RWPE1 (cell line): ENCODE data around the gene INTS6L.

Experiments
- CTCF ChIA-PET: fragments of 350-600 bp; sonication (Branson Sonifier 250); formaldehyde crosslinking; extraction: SDS; loops from one replicate; lab custom pipeline; 2021; lab: Yijun Ruan, JAX
- POLR2A ChIA-PET: fragments of 400-600 bp; formaldehyde crosslinking; extraction: SDS; loops from one replicate; lab custom pipeline; 2020; ENCODE audit warnings: antibody characterized with exemption; ENCODE audit not compliant: low non-redundant PET; lab: Yijun Ruan, JAX
- DNase-seq: peaks from one replicate; pipeline ENCODE4 v3.0.0; 2012; ENCODE audit warnings: low spot score
- H3K27ac ChIP-seq: fragments of 450-650 bp; 2 replicates; pipeline ENCODE4 v1.5.1; 2017
- CTCF ChIP-seq: fragments of 450-650 bp; conservative IDR thresholded peaks from 2 replicates; pipeline ENCODE4 v1.5.1; 2017; ENCODE audit warnings: low read depth, mild to moderate bottlenecking

Gene INTS6L

GRCh38 chrX:135484641-135485289 is 35.7 kb upstream of the INTS6L start:
- H3K27ac ChIP-seq: no peak overlapping the region
- POLR2A ChIA-PET: no interaction called here
- CTCF ChIA-PET: interaction anchor here (0.7 to 1.0 kb wide), 4 partner anchors 76 to 208 kb away, joined by 3 read pairs; no protein-coding TSS in a partner anchor
- peak; percentile 58 for TF ChIP-seq CTCF
- DNase-seq: peak; percentile 11

GRCh38 chrX:135489542-135489941 is 30.9 kb upstream of the INTS6L start:
- CTCF ChIA-PET: no interaction called here
- DNase-seq: no peak
- POLR2A ChIA-PET: no interaction called here
- no peak for TF ChIP-seq CTCF
- H3K27ac ChIP-seq: no peak overlapping the region

DNA sequence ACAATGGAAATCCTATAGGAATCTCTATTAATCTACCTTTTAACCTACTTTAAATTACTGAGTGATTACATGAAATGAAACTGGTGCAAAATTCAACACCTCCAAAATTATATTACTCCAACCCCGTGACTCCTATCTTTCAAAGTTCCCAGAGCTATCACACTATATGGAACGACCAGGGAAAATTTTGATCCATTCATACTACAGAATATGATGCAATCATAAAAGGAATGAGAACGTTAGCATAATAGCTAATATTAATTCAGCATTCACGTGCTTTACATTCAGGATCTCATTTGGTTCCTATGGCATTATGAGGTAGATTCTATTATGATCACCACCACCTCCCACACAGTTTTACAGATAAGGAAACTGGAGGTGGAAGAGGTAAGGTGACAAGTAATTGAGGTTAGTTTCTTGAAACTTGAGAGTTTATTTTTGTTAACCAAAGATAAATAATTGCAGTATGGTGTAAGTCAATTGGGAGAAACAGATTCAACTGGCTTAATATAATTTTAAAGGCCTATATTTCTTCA is 29.4 kb upstream of the INTS6L start:
- no peak for TF ChIP-seq CTCF
- ChIA-PET POLR2A (no interaction called here), CTCF (no interaction called here)
- DNase-seq: no peak
- no peak overlapping the region for H3K27ac ChIP-seq

DNA sequence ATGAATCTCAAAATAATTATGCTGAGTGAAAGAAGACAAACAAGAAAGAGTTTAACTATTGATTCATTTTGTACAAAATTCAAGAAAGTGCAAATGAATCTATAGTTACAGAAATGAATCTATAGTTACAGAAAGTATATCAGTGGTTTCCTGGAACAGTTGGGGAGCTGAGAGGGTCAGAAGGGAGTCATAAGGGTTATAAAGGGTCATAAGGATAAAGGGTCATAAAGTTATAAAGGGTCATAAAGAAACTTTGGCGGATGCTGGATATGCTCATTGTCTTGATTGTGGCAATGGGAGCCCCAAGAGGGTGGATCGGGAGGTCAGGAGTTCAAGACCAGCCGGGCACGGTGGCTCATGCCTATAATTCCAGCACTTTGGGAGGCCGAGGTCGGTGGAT is 26.0 kb upstream of the INTS6L start:
- ChIA-PET CTCF (no interaction called here), POLR2A (no interaction called here)
- H3K27ac ChIP-seq: no peak overlapping the region
- DNase-seq: no peak
- TF ChIP-seq CTCF: no peak

DNA sequence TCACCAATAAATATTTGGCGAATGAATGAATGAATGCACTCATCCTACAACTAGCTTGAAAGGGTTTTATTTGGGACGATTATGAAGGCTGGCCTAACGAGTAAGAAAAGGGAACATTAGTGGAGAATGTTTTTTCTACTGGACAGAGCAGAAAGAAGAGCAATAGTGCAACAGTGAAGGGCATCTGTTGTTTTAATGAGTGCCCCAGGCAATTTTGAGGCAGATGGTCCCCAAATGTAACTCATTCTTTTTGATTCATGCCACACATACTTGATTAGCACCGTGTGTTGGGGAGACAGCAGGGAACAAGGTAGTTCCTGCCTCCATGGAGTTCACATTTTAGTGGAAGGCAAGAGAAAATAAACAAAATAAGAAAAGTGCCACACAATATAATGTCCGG is 22.7 kb upstream of the INTS6L start:
- H3K27ac ChIP-seq: no peak overlapping the region
- DNase-seq: no peak
- POLR2A ChIA-PET: no interaction called here
- CTCF ChIA-PET: no interaction called here
- TF ChIP-seq CTCF: no peak

DNA sequence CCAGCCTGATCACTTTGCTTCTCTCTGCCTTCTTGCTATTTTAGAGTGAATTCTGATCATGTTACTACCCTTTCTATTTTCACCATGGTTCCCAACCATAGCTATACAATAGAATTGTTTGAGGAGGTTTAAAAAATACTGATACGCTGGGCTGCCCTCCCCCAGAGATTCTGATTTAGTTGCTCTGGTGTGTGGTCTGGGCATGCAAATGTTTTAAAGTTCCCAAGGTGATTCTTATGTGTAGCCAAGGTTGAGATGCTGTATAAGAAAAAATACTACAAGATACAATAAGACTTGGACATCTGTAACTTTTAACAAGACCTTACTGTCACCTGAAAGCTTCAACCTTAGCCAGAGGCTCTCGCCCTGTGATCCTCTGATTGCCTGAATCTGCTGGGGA is 22.2 kb upstream of the INTS6L start:
- DNase-seq: no peak
- ChIA-PET POLR2A (no interaction called here), CTCF (no interaction called here)
- H3K27ac ChIP-seq: no peak overlapping the region
- TF ChIP-seq CTCF: no peak
